Fibroblast of the conjunctiva (primary cell): ENCODE results near the gene TSTD2.
A peak's percentile ranks its signal among the peaks of the same experiment; 100 is the strongest.
"Not testable (repeated sequence)": the region's sequence is repeated elsewhere in the genome, so short reads cannot be mapped to it uniquely, and the experiment has no call there.

ENCODE experiments used
- DNase-seq: peaks from one replicate; pipeline ENCODE4 v3.0.0-alpha.2; 2010; ENCODE audit warnings: low read depth

Gene TSTD2

DNA sequence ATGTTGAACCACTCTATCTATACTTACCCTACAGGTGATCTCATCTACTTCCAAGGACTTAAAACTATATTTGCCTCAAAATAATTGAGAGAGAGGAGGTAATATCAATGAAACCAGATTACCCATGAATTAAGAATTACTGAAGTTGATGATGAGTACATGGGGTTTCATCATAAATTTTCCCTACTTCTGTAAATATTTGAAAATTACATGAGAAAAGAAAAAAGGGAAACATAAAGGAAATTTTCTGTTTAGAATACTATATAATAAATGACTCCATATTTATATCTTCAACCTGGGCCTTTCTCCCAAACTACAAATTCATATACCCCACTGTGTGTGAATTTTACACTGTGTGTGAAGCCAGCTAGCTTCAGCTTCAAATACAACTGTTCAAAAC lies 2.6 kb downstream of the TSTD2 start:
- DNase-seq: no peak

DNA sequence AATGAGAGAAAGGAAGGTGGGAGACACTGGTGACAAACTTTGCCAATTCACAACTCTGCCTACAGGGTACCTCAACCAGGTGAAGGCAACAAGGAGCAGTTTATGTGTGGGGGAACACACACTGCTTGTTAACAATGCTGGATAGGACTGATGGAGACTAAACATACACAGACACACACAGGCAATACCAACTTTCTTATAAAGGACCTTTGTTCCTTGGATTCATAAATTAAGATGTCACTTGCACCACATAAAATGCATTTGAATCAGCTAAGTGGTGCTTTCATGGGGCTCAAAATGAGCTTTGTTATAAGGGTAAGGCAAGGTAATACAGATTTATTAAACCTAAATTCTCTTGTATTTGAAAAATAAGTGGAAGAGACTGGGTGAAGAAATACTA lies 4.0 kb downstream of the TSTD2 start:
- no peak for DNase-seq

DNA sequence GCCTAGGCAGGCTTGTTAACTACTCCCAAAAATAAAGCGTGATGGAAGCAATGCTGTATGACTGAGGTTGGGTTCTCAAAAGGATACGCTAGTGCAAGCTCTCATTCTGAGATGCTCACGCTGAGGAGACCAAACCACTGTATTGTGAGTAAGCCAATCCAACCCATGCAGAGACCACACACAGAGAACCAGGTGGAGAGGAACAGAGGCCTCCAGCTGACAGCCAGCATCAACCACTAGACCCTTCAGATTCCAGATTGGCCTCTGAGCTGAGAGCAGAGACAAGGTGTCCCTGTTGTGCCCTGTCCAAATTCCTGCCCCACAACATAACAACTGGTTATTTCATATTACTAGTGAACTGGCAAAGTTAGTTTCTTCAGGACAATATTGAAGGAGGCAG lies 4.5 kb downstream of the TSTD2 start:
- DNase-seq: no peak

DNA sequence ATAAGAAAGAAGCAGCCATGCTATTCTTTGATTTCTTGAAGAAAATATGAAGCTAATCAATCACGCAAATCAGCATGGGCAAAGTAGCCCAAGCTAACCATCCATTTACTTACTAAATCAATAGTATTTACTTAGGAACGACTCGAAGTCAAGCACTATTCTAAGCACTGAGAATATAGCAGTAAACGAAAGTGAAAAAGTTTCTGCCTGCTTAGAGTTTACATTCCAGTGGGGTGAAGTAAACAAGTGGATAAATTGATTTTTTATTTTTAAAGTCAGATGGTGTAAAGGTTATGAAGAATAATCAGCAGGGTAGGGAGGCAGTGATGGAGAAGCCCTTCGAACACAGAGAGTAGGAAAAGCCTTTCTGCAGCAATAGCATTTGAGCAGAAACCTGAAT lies 5.5 kb downstream of the TSTD2 start:
- DNase-seq: no peak

DNA sequence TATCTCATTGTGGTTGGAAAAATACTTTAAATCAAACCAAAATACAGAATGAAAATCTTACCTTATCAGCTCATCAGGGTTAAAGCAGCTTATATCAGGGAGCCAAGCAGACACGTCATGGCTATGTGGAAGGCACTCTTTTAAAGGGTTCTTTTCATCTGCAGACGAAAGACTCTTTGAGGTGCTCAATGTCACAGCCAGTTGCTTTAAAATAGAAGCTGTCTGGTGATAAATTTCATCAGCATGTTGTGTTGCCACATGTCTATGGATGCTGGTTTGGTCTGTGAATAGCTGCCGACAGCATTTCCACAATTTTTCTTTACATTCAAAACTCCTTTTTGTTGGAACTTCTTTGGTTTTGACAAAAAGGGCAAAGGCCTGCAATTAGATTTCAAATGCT lies 7.5 kb downstream of the TSTD2 start:
- no peak for DNase-seq

DNA sequence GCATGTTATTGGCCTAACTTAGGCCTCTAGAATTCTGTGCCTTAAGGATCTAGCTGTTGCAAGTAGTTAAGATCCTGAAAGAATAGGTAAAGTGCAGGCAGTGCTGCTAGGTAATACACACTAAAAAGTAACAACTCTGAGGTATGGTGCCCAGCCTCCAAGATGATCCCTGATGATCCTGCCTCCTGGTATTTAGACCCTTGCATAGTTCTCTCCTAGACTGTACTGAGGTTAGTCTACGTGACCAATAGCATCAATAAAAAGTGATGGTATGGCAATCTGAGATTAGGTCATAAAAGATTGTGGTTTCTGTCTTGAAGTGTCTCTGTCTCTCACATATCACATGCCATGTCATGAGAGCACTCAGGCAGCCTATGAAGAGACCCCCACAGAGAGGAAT lies 9.2 kb downstream of the TSTD2 start:
- no peak for DNase-seq

DNA sequence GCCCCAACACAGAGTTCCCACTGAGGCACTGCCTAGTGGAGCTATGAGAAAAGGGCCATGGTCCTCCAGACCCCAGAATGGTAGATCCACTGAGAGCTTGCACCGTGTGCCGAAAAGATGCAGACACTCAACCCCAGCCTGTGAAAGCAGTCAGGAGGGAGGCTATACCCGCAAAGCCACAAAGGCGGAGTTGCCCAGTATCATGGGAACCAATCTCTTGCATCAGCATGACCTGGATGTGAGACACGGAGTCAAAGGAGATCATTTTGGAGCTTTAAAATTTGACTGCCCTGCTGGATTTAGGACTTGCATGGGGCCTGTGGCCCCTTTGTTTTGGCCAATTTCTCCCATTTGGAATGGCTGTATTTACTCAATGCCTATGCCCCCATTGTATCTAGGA lies 10.7 kb downstream of the TSTD2 start:
- not testable (repeated sequence) for DNase-seq

DNA sequence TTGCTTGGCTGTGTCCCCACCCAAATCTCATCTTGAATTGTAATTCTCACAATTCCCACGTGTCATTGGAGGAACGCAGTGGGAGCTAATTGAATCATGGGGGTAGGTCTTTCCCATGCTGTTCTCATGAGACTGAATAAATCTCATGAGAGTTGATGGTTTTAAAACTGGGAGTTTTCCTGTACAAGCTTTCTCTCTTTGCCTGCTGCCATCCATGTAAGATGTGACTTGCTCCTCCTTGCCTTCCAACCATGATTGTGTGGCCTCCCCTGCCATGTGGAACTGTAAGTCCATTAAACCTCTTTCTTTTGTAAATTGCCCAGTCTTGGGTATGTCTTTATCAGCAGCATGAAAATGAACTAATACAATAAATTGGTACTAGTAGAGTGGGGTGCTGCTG lies 13.1 kb downstream of the TSTD2 start:
- DNase-seq: not testable (repeated sequence)

DNA sequence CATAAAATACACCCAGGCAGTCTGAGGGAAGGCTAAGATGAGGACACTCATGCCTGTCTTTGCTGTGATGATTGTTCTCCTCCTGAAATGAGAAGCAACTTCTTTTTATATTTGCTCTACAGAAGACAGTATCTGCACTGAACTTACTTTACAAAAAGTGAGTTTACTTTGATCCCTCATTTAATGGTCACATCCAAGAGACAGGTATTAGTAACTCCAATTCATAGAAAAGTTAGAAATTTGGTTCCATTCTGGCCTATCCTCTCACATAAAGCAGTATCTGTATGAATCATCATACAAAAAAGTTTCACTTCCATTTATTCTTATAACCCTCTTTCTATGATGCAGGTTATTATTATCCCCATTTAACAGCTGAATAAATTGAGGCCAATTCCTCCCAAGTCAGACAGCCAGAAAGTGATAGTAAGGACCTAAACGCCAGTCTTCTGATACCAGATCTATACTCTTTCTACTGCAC lies 15.2 kb downstream of the TSTD2 start:
- DNase-seq: no peak

DNA sequence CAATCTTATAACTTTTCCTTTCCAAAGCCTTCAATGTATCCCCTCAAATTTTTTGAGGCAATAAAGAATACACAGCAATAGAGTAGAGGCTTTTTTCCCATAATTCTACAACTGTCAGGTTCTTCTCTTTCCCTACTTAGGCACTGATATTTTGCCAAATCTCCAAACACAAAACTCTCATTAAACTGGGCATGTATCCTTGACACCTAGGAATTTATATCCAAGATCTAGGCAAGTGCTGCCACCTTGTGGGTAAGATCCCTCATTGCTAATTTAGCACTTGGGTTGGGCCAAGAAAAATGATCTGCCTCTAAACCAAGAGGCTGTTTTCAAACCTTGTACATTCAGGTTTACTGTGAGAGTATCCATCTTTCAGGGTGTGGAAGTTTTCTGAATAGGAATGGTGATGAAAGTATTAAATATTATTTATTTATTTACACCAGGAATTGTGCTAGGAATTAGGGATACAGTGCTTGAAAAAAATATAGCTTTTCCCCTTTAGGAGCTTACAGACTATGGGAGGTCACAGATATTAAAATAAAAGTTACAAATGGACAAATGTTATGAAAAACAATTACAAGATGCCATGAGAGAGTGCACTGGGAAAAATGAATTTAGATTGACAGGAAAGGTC lies 17.6 kb downstream of the TSTD2 start:
- peak; percentile 44 for DNase-seq

DNA sequence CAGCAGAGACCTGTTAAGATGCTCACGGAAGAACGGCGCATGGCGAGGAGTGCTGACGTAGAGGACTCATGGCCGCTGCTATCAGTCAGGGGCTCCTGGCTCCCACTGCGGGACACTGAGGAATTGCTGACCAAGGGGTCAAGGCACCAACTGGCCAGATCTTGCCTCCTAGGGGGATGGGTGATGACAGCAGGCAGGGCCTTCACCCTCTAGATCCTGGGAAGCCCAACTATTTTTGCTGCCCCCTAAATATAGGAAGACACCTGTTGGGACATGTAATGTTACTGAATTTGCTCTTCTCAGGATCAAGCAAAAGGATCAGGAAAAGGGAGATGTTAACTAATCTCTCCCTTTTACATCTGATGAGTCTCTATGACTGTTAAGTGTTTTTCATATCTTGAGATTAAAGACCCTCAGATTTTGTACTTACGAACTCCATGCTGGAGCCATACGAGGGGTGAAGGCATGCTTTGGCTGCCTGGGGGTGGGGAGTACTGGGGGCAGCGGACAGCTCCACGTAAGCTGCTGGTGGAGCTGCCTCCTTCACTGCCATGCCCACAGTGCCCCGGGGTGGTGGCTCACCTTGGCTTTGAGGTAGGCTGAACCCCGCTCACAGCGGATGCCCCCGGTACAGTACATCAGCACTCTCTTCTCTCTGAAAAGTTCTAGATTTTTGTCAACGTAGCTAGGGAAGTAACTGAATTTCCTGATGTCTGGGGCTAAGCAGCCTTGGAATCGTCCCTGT lies 28.1 kb downstream of the TSTD2 start:
- DNase-seq: no peak

DNA sequence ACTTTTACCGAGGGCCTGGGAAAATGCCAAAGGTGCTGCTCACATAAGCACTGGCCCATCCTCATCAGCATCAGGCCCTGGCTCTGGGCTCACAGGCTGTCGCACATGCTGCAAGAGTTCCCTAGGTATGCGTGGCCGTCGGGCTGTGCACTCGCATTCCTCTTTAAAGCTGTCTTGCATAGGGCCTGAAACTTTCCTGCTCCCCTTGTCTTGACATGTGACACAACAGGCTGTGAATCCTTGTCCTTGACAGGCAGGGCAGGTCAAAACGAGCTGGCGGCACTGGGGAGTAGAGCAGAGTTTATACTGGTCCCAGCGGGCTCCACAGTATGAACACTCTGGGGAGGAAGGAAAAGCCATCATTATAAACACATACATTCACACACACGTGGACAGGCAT lies 30.7 kb downstream of the TSTD2 start:
- DNase-seq: no peak

DNA sequence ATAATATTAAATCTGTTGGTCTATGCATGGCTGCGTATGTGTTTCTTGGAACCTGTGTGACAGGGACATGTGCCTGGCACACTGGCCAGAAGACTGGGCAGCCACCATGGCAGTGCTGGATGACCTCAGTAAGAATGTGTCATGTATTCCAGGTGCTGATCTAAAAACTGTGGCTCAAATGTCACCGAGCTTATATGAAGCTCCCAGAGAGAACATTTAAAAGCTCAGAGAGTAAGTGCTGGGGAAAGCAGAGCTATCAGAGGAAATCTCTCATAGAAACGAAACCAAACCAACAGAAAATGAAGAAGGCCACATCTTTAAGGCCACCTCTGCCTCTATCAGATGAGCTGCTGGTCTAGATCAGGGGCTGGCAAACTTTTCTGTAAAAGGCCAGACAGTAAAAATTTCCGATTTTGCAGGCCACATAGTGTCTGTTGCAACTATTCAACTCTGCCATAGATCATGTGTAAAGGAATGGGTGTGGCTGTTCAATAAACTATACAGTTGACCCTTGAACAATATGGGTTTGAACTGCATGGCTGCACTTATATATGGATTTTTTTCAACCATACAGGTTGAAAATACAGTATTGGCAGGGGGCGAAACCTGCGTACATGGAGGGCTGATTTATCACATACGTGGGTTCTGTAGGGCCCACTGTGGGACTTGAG lies 31.8 kb downstream of the TSTD2 start:
- no peak for DNase-seq

DNA sequence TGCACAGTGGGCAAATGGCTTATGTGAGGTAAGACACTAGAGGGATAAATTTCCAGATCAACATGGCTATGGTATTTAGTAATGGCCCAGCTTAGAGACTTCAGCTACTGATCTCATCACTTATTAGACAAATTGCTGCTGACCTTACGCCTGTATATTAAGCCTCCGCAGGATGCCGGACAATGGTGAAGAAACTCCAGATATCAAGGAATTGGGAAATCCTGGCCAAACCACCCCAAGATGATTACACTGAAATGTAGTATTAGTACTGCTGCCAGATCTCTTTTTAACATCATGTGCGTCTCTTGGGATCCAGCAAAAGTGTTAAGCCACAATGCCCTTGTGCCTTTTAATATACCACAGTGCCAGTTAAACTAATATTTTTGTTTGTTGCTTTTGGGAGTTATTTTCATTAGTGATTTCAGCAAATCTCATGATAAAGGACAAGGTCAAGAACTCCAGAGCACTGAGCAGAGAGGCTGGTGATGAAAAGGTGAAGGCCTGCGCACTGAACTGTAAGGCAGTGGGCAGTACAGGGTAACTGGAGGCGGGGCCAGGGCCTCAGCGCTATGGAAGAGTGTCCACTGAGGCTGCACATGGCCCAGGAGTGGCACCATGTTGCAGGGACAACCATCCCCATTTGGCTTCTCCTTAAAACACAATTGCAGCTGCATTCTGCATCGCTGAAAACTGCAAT lies 32.5 kb downstream of the TSTD2 start:
- no peak for DNase-seq

DNA sequence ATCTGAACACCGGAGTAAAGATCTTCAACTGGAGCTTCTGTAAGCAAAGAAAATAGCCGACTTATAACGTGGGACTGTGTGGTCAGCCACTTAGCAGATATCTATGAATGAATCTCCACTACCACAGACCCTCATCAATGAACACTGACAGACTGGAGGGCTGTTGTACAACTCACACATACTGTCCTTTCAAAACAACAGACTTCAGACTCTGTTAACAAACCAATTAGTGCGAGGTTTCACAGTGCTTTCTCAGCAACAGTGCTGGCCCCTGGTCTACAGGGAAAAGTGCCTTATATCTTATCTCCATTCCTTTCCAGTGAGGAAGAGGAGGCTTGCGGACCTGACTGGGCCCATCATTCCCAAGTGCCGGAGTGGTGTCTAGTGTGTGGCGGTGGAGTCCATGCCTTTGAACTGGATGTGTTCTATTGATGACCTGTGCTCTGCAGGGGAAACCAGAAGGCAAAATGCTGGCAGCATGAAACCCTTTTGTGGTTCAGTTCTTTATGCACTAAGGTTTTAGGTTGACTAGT lies 33.8 kb downstream of the TSTD2 start:
- no peak for DNase-seq

DNA sequence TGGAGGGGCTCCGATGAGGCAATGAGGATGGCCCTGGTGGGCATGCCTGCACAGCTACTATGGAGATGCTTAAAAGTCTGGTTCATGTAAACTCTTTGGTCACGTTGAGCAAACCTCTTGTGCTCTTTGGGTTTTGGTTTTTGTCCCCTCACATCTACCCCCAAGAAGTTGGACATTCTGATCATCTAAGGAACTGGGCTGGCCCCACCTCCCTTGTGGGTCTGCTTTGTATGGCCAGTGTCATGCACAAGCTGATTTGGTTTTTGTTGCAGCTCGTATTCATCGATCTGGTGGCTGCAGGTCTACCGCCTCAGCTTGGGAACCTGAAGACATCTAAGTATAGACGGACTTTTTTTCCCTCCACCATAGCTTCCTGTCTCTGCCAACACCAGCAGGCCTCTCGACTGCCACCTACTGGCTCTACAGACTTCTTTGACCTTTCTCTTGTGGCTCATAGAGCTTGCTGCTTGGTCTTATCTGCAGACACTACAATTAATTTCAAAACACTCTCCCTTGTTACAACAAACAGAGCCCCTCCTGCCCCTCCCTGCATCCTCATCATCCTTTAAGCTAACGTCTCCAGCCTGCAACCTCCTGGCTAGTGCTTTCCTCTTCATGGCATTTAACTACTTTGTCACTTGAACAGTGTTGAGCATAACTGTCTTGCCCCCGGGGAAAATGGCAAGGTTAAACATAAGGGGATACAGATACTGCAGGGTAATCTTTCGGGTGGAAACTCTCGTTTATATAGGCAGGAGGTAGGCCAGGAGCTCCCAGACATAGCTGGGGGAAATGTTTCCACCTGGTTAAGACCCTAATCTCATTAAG lies 34.5 kb downstream of the TSTD2 start:
- peak; percentile 84 for DNase-seq

DNA sequence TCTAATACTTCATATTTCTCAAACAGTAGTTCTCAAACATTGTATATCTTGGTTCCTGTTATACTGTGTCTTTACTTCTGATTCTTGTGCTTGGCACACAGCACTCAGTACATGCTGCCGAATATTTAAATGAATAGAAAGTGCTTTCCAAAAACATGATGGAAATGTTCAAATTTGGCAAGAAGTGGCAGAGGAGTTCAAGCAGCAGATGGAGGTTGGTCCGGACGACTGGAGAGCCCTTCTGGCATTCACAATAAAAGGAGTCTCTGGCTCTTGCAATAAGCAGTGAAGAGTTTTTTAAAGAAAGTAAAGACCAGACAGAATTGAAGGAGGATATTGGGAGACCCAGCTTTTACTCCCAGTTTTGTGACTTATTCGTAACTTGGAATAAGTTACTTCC lies 36.3 kb downstream of the TSTD2 start:
- DNase-seq: no peak

DNA sequence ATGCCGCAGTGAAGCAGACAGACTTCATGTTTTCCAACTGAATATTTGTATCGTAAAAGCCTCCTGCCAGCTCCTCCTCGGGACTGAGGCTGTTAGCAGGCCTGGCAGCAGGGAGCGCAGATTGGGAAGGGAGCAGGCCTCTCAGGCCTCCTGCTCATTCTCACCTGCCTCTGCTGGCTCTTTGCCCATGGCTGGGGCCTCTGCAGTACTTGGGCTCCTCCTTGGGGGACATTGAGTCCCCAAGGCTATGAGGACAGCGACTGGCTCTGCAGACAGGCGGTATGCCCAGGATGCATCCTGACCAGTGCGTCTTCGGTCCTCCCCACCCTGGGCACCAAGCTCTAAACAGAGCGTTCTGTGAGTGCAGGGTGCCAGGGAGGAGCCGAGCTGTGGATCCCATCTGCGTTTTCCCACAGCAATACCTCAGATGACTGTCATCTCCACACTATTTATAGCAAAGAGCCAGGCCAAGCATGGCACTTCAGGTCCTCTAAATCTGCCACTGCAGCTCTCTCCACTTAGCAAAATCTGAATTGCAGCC lies 38.7 kb downstream of the TSTD2 start:
- DNase-seq: no peak

DNA sequence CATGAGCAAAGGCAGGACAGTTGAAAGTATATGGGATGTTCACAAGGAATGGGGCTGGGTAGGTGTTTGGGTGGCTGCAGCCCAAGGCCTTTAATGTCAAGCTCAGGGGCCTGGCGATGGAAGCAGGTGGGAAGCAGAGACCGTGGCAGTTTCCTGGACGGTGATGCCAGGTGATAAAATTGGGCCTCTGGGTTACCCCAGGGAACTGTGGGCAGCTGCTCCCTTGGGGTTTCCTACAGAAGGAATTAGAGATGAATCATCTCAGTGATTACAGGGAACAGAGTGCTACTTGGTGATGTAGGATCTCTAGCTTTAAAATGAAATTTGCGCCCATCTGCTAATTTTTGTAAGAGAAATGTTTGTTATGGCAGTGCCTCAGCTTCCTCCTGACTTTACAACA lies 39.2 kb downstream of the TSTD2 start:
- no peak for DNase-seq

DNA sequence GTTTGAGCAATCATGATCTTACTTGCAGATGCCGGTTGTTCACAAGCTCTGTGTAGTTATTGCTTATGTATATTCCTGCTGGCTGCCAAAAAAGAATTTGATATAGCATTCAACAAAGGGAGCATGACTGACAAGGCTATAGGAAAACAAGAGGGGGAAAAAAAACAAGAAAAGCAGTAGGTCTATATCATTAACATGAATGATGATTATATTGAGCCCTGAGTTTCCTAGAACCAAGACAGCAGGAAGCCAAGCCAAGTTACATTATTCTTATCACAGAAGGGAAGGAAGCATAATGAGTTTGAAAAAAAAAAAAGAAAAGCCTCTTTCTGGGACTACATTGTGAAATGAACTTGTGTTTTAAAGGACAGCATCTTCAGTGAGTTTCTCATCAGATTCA lies 41.0 kb downstream of the TSTD2 start:
- DNase-seq: no peak

DNA sequence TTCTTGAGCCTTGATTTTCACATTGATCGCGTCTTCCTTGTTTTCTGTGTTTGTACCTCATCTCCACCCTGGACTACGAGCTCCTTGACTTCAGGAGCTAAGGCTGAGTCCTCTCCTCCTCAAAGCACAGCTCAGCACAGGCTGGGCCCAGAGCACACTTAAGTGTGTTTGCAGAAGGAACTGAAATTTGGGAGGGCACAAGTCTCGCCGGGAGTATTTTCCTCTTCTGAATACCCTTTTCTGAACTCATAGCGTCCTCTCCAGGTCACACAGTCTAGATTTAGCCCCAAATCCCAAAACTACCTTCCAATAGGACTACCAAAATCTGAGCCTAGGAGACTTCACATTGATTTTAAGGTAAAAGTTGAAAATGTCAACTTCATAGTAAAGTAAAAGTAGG lies 41.6 kb downstream of the TSTD2 start:
- DNase-seq: no peak
